Measurements from ENCODE around the gene PTPRD. TPM values are rescaled to one million over a fixed set of nuclear protein-coding genes. Genes with fewer than 3 reads are reported as not detected.

Gene PTPRD
- total and polyA plus RNA-seq, 2 of the 4 experiments (the other 2 are of a cell fraction) = 0.07 to 0.18 TPM

- in situ Hi-C loops (cut with MboI; ENCODE audit: low sequenced_read_pairs) = no loop called here
- Histone ChIP-seq H2BK20ac (ENCODE audit: low read depth, low read length) (no peak overlapping the region), H3K27ac (ENCODE audit: insufficient read depth, low read length) (no peak overlapping the region), H3K9ac (ENCODE audit: low read depth, low read length) (no peak overlapping the region), H3K4me2 (ENCODE audit: low read depth, low read length) (no peak overlapping the region), H4K20me1 (ENCODE audit: insufficient read depth, low read length) (no peaks in the 10 kb centered on the region), H3K18ac (ENCODE audit: low read depth, low read length) (no peak overlapping the region), H4K91ac (ENCODE audit: insufficient read depth, low read depth, low read length) (no peak overlapping the region), H3K79me1 (ENCODE audit: low read depth in 1 of 2, low read length in 2 of 2) (no peaks in the 10 kb centered on the region), H2BK5ac (ENCODE audit: low read depth, low read length, poor library complexity, severe bottlenecking) (no peak overlapping the region), H4K5ac (ENCODE audit: low read depth, low read length) (no peak overlapping the region), H2BK120ac (ENCODE audit: low read depth, low read length) (no peak overlapping the region), H3K9me1 (ENCODE audit: insufficient read depth, low read length) (no peaks in the 10 kb centered on the region), H3K4ac (ENCODE audit: low read depth, low read length) (no peak overlapping the region), H3K56ac (ENCODE audit: extremely low read depth, insufficient read depth, low read length) (no peak overlapping the region), H3K9me3 (ENCODE audit: control insufficient read depth, insufficient read depth, low read length) (no peaks in the 10 kb centered on the region), H3K27me3 (ENCODE audit: control insufficient read depth, insufficient read depth, low read length) (no peaks in the 10 kb centered on the region), H4K8ac (ENCODE audit: low read depth in 2 of 2, low read length in 2 of 2) (no peak overlapping the region), H2AK5ac (ENCODE audit: low read depth, low read length) (no peak overlapping the region), H2AK9ac (replicated peaks; ENCODE audit: low read depth, low read length, poor library complexity) (no peak overlapping the region), H3K4me3 (ENCODE audit: insufficient read depth, low read depth, low read length) (no peak overlapping the region), H3K14ac (replicated peaks; ENCODE audit: low read depth, low read length) (no peak overlapping the region), H3K23ac (ENCODE audit: low read depth, low read length) (no peak overlapping the region), H3K36me3 (ENCODE audit: control insufficient read depth, insufficient read depth, low read length) (no peaks in the 10 kb centered on the region), H3K4me1 (ENCODE audit: control insufficient read depth, insufficient read depth, low read length) (no peaks in the 10 kb centered on the region), H2AFZ (replicated peaks; ENCODE audit: low read length, poor library complexity) (no peak overlapping the region), H2BK15ac (ENCODE audit: low read depth, low read length) (no peak overlapping the region)
- DNase-seq (no peak), ATAC-seq (ENCODE audit: low read depth) (no peak)
- intact Hi-C loops (cut with micrococcal nuclease) = no loop called here
- TF ChIP-seq CEBPB (IDR thresholded peaks at IDR 0.05; ENCODE audit: low read depth, low read length) = no peak
- TF ChIP-seq ELK1 (IDR thresholded peaks at IDR 0.05; ENCODE audit: borderline replicate concordance, low read depth, low read length) = no peak
- TF ChIP-seq, protein P1, sequence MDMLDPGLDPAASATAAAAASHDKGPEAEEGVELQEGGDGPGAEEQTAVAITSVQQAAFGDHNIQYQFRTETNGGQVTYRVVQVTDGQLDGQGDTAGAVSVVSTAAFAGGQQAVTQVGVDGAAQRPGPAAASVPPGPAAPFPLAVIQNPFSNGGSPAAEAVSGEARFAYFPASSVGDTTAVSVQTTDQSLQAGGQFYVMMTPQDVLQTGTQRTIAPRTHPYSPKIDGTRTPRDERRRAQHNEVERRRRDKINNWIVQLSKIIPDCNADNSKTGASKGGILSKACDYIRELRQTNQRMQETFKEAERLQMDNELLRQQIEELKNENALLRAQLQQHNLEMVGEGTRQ (IDR thresholded peaks at IDR 0.05; ENCODE audit: low read depth, low read length) = no peak
- TF ChIP-seq POLR2A (IDR thresholded peaks at IDR 0.05; ENCODE audit: low read depth, low read length) = no peak
- TF ChIP-seq MAFK (IDR thresholded peaks at IDR 0.05; ENCODE audit: low read depth, low read length) = no peak
- no peak for TF ChIP-seq RAD21 (IDR thresholded peaks at IDR 0.05; ENCODE audit: low read length)
- TF ChIP-seq MXI1 (IDR thresholded peaks at IDR 0.05; ENCODE audit: borderline replicate concordance, low read depth, low read length) = no peak
- TF ChIP-seq SMC3 (IDR thresholded peaks at IDR 0.05; ENCODE audit: low read depth, low read length) = no peak
- TF ChIP-seq FOS (IDR thresholded peaks at IDR 0.05; ENCODE audit: low read depth, low read length) = no peak
- no peak for TF ChIP-seq BHLHE40 (IDR thresholded peaks at IDR 0.05; ENCODE audit: low read depth, low read length)
- no peak for TF ChIP-seq RFX5 (IDR thresholded peaks at IDR 0.05; ENCODE audit: low read depth, low read length)
- TF ChIP-seq NFE2L2 (IDR thresholded peaks at IDR 0.05; ENCODE audit: low read depth, low read length) = no peak
- TF ChIP-seq MAZ (IDR thresholded peaks at IDR 0.05; ENCODE audit: borderline replicate concordance, low read depth, low read length) = no peak
- TF ChIP-seq, protein P2, sequence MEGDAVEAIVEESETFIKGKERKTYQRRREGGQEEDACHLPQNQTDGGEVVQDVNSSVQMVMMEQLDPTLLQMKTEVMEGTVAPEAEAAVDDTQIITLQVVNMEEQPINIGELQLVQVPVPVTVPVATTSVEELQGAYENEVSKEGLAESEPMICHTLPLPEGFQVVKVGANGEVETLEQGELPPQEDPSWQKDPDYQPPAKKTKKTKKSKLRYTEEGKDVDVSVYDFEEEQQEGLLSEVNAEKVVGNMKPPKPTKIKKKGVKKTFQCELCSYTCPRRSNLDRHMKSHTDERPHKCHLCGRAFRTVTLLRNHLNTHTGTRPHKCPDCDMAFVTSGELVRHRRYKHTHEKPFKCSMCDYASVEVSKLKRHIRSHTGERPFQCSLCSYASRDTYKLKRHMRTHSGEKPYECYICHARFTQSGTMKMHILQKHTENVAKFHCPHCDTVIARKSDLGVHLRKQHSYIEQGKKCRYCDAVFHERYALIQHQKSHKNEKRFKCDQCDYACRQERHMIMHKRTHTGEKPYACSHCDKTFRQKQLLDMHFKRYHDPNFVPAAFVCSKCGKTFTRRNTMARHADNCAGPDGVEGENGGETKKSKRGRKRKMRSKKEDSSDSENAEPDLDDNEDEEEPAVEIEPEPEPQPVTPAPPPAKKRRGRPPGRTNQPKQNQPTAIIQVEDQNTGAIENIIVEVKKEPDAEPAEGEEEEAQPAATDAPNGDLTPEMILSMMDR (conservative IDR thresholded peaks at IDR 0.05; ENCODE audit: low read depth, low read length) = no peak
- no peak for TF ChIP-seq CHD1 (IDR thresholded peaks at IDR 0.05; ENCODE audit: low read depth, low read length)
- dilution Hi-C loops (cut with HindIII; ENCODE audit: low sequenced_read_pairs, unreplicated experiment) = no loop called here
- ChIA-PET CTCF (no interaction called here), POLR2A (ENCODE audit: unreplicated experiment) (no interaction called here)
- BruUV-seq (replicated peaks) = no TSS peak
Measured at GRCh38 chr9:8270235-8270634, 2342.6 kb downstream of the PTPRD start.
